H1 (cell line): ENCODE data around the gene SOST.

ENCODE experiments used
- CREB1 ChIP-seq: IDR thresholded peaks from 2 replicates; pipeline ENCODE4 v1.6.1; 2012; ENCODE audit warnings: inconsistent platforms
- CTCF ChIP-seq, 3 experiments: IDR thresholded peaks; 1 replicate in 2 of 3; 2 replicates in 1 of 3; pipeline versions ENCODE4 v1.5.1 to v1.6.1; 2011; ENCODE audit warnings: low read length in 3 of 3, mild to moderate bottlenecking in 3 of 3, inconsistent platforms in 2 of 3, low read depth in 1 of 3, moderate library complexity in 1 of 3; ENCODE audit not compliant: insufficient read depth in 1 of 3; ENCODE audit errors: control extremely low read depth in 1 of 3
- EP300 ChIP-seq, 2 experiments: IDR thresholded peaks; 1 replicate in 1 of 2; 2 replicates in 1 of 2; pipeline ENCODE4 v1.6.1; 2011 to 2012; ENCODE audit warnings: low read depth in 2 of 2, low read length in 2 of 2, mild to moderate bottlenecking in 2 of 2, borderline replicate concordance in 1 of 2, inconsistent platforms in 1 of 2, moderate library complexity in 1 of 2
- POLR2AphosphoS5 ChIP-seq: IDR thresholded peaks from 2 replicates; pipeline ENCODE4 v1.6.1; 2011; ENCODE audit warnings: low read depth, low read length
- TBP ChIP-seq: IDR thresholded peaks from 2 replicates; pipeline ENCODE4 v1.6.1; 2011; ENCODE audit warnings: low read depth, low read length, improper control_type of control experiment

- TF ChIP-seq TBP (no peak), CTCF (IDR thresholded peaks at IDR 0.05; ENCODE audit: control extremely low read depth in 1 of 3, insufficient read depth in 1 of 3, low read depth in 1 of 3, low read length in 3 of 3) (no peak), EP300 (IDR thresholded peaks at IDR 0.05; ENCODE audit: borderline replicate concordance in 1 of 2, low read depth in 2 of 2, low read length in 2 of 2) (no peak), POLR2AphosphoS5 (no peak), CREB1 (no peak)
Observed at GRCh38 chr17:43718544-43718943, 40.0 kb downstream of the SOST start.
